Liver (tissue), 3 donors: ENCODE data around the gene HIVEP3.

Source experiments
- EGR1 ChIP-seq, 2 donors: IDR thresholded peaks; 2 replicates each; pipeline ENCODE4 v1.6.1; 2016 to 2018; ENCODE audit warnings: antibody characterized with exemption in 2 of 2, low read depth in 2 of 2
- RAD21 ChIP-seq, 2 donors: IDR thresholded peaks; 2 replicates each; pipeline ENCODE4 v1.6.1; 2016; ENCODE audit warnings: antibody characterized with exemption in 2 of 2, mild to moderate bottlenecking in 2 of 2
- RXRA ChIP-seq, 2 donors: IDR thresholded peaks; 2 replicates each; pipeline ENCODE4 v1.6.1; 2017 to 2018; ENCODE audit warnings: antibody characterized with exemption in 2 of 2, mild to moderate bottlenecking in 1 of 2
- SP1 ChIP-seq: IDR thresholded peaks from 2 replicates; pipeline ENCODE4 v1.6.1; 2018; ENCODE audit warnings: antibody characterized with exemption, mild to moderate bottlenecking
- YY1 ChIP-seq: IDR thresholded peaks from 2 replicates; pipeline ENCODE4 v1.6.1; 2016; ENCODE audit warnings: antibody characterized with exemption, mild to moderate bottlenecking
- TF ChIP-seq, protein P1 (sequence below): IDR thresholded peaks from 2 replicates; pipeline ENCODE4 v1.6.1; 2016; ENCODE audit warnings: antibody characterized with exemption, mild to moderate bottlenecking
- TF ChIP-seq, protein P2 (sequence below): IDR thresholded peaks from 2 replicates; pipeline ENCODE4 v1.6.1; 2016; ENCODE audit warnings: antibody characterized with exemption
- TF ChIP-seq, protein P3 (sequence below): fragments of 150-350 bp; IDR thresholded peaks from 2 replicates; pipeline ENCODE4 v1.5.1; 2017; ENCODE audit warnings: improper control_type of control experiment, low read depth, low read length; ENCODE audit not compliant: missing input control
- donor health status: healthy.
- donor health status: healthy.

DNA sequence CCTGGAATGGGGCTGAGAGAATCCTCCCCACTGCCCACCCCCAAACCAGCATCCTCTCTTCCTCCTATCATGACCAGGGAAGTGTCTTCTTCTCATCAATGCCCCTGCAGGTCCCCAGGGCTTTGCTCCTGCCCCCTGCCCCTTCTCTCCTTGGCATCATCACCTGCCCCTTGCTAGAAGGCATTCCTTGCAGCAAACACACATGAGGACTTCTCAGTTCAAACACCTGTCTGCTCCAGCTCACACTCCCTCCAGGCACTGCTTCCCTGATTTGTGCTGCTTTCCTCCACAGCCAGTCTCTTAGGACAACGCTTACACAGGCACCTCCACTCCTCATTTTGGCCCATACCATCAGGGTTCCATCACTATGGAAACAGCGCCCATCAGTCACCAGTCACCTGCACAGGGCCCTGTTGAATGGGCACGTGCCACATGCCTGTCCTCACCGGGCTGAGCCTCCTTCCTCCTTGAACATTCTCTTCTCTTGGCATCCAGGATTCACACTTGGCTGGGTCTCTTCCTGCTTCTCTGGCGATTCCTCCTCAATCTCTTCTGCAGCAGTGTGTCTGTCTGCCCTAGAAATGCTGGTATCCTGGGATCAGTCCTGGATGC lies 352.3 kb downstream of the HIVEP3 start:
- TF ChIP-seq, protein P1, sequence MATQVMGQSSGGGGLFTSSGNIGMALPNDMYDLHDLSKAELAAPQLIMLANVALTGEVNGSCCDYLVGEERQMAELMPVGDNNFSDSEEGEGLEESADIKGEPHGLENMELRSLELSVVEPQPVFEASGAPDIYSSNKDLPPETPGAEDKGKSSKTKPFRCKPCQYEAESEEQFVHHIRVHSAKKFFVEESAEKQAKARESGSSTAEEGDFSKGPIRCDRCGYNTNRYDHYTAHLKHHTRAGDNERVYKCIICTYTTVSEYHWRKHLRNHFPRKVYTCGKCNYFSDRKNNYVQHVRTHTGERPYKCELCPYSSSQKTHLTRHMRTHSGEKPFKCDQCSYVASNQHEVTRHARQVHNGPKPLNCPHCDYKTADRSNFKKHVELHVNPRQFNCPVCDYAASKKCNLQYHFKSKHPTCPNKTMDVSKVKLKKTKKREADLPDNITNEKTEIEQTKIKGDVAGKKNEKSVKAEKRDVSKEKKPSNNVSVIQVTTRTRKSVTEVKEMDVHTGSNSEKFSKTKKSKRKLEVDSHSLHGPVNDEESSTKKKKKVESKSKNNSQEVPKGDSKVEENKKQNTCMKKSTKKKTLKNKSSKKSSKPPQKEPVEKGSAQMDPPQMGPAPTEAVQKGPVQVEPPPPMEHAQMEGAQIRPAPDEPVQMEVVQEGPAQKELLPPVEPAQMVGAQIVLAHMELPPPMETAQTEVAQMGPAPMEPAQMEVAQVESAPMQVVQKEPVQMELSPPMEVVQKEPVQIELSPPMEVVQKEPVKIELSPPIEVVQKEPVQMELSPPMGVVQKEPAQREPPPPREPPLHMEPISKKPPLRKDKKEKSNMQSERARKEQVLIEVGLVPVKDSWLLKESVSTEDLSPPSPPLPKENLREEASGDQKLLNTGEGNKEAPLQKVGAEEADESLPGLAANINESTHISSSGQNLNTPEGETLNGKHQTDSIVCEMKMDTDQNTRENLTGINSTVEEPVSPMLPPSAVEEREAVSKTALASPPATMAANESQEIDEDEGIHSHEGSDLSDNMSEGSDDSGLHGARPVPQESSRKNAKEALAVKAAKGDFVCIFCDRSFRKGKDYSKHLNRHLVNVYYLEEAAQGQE = no peak
- TF ChIP-seq, protein P2, sequence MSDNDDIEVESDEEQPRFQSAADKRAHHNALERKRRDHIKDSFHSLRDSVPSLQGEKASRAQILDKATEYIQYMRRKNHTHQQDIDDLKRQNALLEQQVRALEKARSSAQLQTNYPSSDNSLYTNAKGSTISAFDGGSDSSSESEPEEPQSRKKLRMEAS = no peak
- TF ChIP-seq, protein P3, sequence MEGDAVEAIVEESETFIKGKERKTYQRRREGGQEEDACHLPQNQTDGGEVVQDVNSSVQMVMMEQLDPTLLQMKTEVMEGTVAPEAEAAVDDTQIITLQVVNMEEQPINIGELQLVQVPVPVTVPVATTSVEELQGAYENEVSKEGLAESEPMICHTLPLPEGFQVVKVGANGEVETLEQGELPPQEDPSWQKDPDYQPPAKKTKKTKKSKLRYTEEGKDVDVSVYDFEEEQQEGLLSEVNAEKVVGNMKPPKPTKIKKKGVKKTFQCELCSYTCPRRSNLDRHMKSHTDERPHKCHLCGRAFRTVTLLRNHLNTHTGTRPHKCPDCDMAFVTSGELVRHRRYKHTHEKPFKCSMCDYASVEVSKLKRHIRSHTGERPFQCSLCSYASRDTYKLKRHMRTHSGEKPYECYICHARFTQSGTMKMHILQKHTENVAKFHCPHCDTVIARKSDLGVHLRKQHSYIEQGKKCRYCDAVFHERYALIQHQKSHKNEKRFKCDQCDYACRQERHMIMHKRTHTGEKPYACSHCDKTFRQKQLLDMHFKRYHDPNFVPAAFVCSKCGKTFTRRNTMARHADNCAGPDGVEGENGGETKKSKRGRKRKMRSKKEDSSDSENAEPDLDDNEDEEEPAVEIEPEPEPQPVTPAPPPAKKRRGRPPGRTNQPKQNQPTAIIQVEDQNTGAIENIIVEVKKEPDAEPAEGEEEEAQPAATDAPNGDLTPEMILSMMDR = no peak
- TF ChIP-seq SP1 (no peak), RAD21 (IDR thresholded peaks at IDR 0.05) (no peak), RXRA (IDR thresholded peaks at IDR 0.05) (no peak), EGR1 (IDR thresholded peaks at IDR 0.05; ENCODE audit: low read depth in 2 of 2) (no peak), YY1 (no peak)
